K562 (cell line): ENCODE results near the gene PACS2. TPM values are rescaled to one million over a fixed set of nuclear protein-coding genes. Genes with fewer than 3 reads are reported as not detected.

Experiments used
- CBFB ChIP-seq: sonication (generic); formaldehyde crosslinking; IDR thresholded peaks from 2 replicates; pipeline ENCODE4 v1.4.0; 2020; ENCODE audit warnings: mild to moderate bottlenecking, missing genetic modification reagents
- MAZ ChIP-seq, 2 experiments: fragments of 450-650 bp in 1 of 2; sonication (generic) in 1 of 2; formaldehyde crosslinking; IDR thresholded peaks in 1 of 2; conservative IDR thresholded peaks in 1 of 2; 2 replicates each; pipeline versions ENCODE4 v1.4.0 to v1.5.0; 2020; ENCODE audit warnings: mild to moderate bottlenecking in 1 of 2, missing genetic modification reagents in 1 of 2
- SMC3 ChIP-seq: conservative IDR thresholded peaks from 2 replicates; pipeline ENCODE4 v1.6.1; 2011; ENCODE audit warnings: low read depth, low read length, improper control_type of control experiment; ENCODE audit not compliant: insufficient read depth
- U2AF1 ChIP-seq: fragments of 200-400 bp; formaldehyde crosslinking; optimal IDR thresholded peaks from 2 replicates; pipeline ENCODE3; 2017; ENCODE audit warnings: mild to moderate bottlenecking, low read depth, low read length, moderate library complexity
- ZNF407 ChIP-seq: fragments of 450-650 bp; IDR thresholded peaks from 2 replicates; pipeline ENCODE4 v1.6.1; 2016; ENCODE audit warnings: low read depth
- polyA plus RNA-seq, 8 experiments: library from polyadenylated mRNA; depleted of rRNA in 4 of 8; stranded (reverse) in 5 of 8; unstranded in 3 of 8; fragments of >200 nt; fragmentation: Nextera tagmentation in 2 of 8; fragmentation: Illumina TruSeq in 1 of 8; extraction: Ambion mirVana in 2 of 8; extraction: Trizol in 1 of 8; gene quantifications; 2 replicates each; pipeline versions ENCODE4 v1.2.1 to v1.2.3, GENCODE V29; 2011 to 2014; ENCODE audit warnings: inconsistent platforms in 1 of 8, missing spikeins in 1 of 8
- total RNA-seq, 7 experiments: library from RNA; depleted of rRNA in 6 of 7; stranded (reverse); fragments of >200 nt in 6 of 7; fragmentation: Illumina TruSeq in 2 of 7; extraction: Trizol in 2 of 7; gene quantifications; 2 replicates each; pipeline versions ENCODE4 v1.2.1 to v1.2.3, GENCODE V29; 2011 to 2021; ENCODE audit warnings: low replicate concordance in 1 of 7

Gene PACS2
- total and polyA plus RNA-seq, 9 of the 15 experiments (the other 6 are each of a cell fraction or from before 2014, with no cell fraction given): 0.11 to 20.8 (median 9.9) TPM

GRCh38 chr14:105430042-105430441 lies 115.5 kb downstream of the PACS2 start (continued):
- TF ChIP-seq ZNF407 (no peak), CBFB (CRISPR knock-in tag) (no peak), U2AF1 (no peak), MAZ (CRISPR knock-in tag; conservative IDR thresholded peaks at IDR 0.05 in 1 of 2, IDR thresholded peaks at IDR 0.05 in 1 of 2) (no peak), SMC3 (no peak)
